SH-SY5Y (cell line): Measurements from ENCODE around the gene PROSER3.

ENCODE experiments used
- GATA2 ChIP-seq: IDR thresholded peaks from 2 replicates; pipeline ENCODE4 v1.6.1; 2011; ENCODE audit warnings: mild to moderate bottlenecking, low read depth, low read length
- GATA3 ChIP-seq: IDR thresholded peaks from 2 replicates; pipeline ENCODE4 v1.6.1; 2011; ENCODE audit warnings: low read depth, mild to moderate bottlenecking, low read length, moderate library complexity

- TF ChIP-seq GATA2 (no peak), GATA3 (no peak)
Measured at GRCh38 chr19:35714601-35715354, 43.2 kb upstream of the PROSER3 start.
